Measurements from ENCODE around the gene EDARADD. TPM values are rescaled to one million over a fixed set of nuclear protein-coding genes. Genes with fewer than 3 reads are reported as not detected.

EDARADD gene
- total and polyA plus RNA-seq, 2 of the 8 experiments (the other 6 are each of a cell fraction or from before 2014, with no cell fraction given) = 3.4 to 6.1 TPM

DNA sequence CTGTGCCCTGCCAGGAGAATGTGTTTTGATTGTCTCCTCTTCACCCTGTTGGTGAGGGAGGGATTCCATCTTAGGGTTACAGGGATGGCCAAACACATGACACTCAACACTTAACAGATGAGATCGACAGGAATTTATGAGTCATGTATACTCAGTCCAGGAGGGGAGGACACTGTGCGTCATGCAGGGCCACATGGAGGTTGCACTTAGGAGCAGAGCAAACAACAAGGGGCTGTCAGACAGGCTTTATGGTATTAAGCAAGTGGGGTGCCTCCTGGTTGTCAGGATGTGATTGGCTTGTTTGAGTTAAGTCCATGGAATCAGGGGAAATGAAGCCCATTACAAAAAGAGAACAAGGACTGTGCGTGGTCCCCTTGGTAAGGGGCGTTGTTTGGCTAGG is 26.9 kb downstream of the EDARADD start:
- no peak overlapping the region for H2AFZ ChIP-seq (ENCODE audit: low read length)
- H2BK20ac ChIP-seq (ENCODE audit: low read length) = no peak overlapping the region
- no peak overlapping the region for H4K5ac ChIP-seq (ENCODE audit: insufficient read length, low read depth, low read length)
- POLR2A ChIA-PET (ENCODE audit: partially characterized antibody) = no interaction called here
- DNase-seq (ENCODE audit: low read depth in 1 of 2, low spot score in 2 of 2) = no peak
- H3K9me3 ChIP-seq (ENCODE audit: insufficient read depth in 2 of 2, low read depth in 1 of 2, low read length in 1 of 2) = no peaks in the 10 kb centered on the region
- TF ChIP-seq MAFK (IDR thresholded peaks at IDR 0.05; ENCODE audit: low read depth, low read length) = no peak
- no peak overlapping the region for H4K91ac ChIP-seq (replicated peaks; ENCODE audit: insufficient read length, low read length)
- 93% methylated on average over 4 of the region's 4 CpGs; no CpG with 5 or more reads in 1 of the 2 experiments for WGBS, 2 experiments (ENCODE audit: extremely low coverage in 1 of 2, insufficient coverage in 1 of 2, insufficient read length in 1 of 2, insufficient replicate concordance in 2 of 2, low coverage in 1 of 2, low lambda C conversion rate in 2 of 2, missing lambda C conversion rate in 1 of 2)
- no peak overlapping the region for H3K56ac ChIP-seq (replicated peaks; ENCODE audit: insufficient read length, low read depth, low read length)
- no peaks in the 10 kb centered on the region; a peak in 1 of 7 replicates for H3K4me1 ChIP-seq (replicated peaks in 1 of 4; ENCODE audit: control insufficient read depth in 3 of 4, insufficient read depth in 4 of 4, low read length in 3 of 4)
- H2BK15ac ChIP-seq (ENCODE audit: low read length) = no peak overlapping the region
- no peaks in the 10 kb centered on the region for H3K27me3 ChIP-seq (replicated peaks in 1 of 4; ENCODE audit: control insufficient read depth in 3 of 4, extremely low read depth in 1 of 4, insufficient read depth in 3 of 4, low read length in 3 of 4)
- H3K4me2 ChIP-seq (ENCODE audit: insufficient read depth in 1 of 2, low read depth in 2 of 2, low read length in 2 of 2) = no peak overlapping the region
- no peak overlapping the region for H3K9ac ChIP-seq (replicated peaks in 1 of 4; ENCODE audit: extremely low read depth in 1 of 4, low read depth in 3 of 4, low read length in 3 of 4)
- H3K4me3 ChIP-seq (ENCODE audit: extremely low read depth in 1 of 4, insufficient read depth in 2 of 4, low read depth in 3 of 4, low read length in 4 of 4) = no peak overlapping the region
- no peak overlapping the region for H2AK5ac ChIP-seq (ENCODE audit: low read depth, low read length)
- CTCF ChIA-PET (ENCODE audit: partially characterized antibody) = no interaction called here
- H2BK120ac ChIP-seq (replicated peaks; ENCODE audit: low read depth, low read length) = no peak overlapping the region
- H2BK5ac ChIP-seq (ENCODE audit: low read depth, low read length) = no peak overlapping the region
- H3K36me3 ChIP-seq (ENCODE audit: control insufficient read depth in 2 of 4, insufficient read depth in 4 of 4, low read length in 3 of 4) = no peaks in the 10 kb centered on the region
- H3K23me2 ChIP-seq (ENCODE audit: low read depth, low read length) = no peaks in the 10 kb centered on the region
- no peak overlapping the region for H2BK12ac ChIP-seq (ENCODE audit: low read depth, low read length)
- H4K20me1 ChIP-seq (replicated peaks in 1 of 2; ENCODE audit: control insufficient read depth in 1 of 2, insufficient read depth in 2 of 2, low read length in 2 of 2) = no peaks in the 10 kb centered on the region
- H3K79me1 ChIP-seq (ENCODE audit: low read depth, low read length) = no peaks in the 10 kb centered on the region
- no peak overlapping the region for H3K14ac ChIP-seq (ENCODE audit: insufficient read length)
- no peak overlapping the region for H3K4ac ChIP-seq (replicated peaks; ENCODE audit: insufficient read length, low read depth, low read length)
- no peak for FAIRE-seq
- no peak overlapping the region for H3K18ac ChIP-seq (ENCODE audit: extremely low read depth, low read length)
- H3K79me2 ChIP-seq (ENCODE audit: control insufficient read depth in 1 of 2, insufficient read depth in 2 of 2, low read length in 2 of 2) = no peaks in the 10 kb centered on the region
- H3K23ac ChIP-seq (ENCODE audit: insufficient read length) = no peak overlapping the region
- no peak overlapping the region for H3K27ac ChIP-seq (ENCODE audit: low read depth, low read length)
- no peak overlapping the region for H4K8ac ChIP-seq (ENCODE audit: extremely low read depth, insufficient read depth, low read length)
